ENCODE measurements around the gene CEP128.

The CEP128 gene

GRCh38 chr14:80754696-80755095 is 186.8 kb downstream of the CEP128 start:
- H3K4me3 ChIP-seq (ENCODE audit: low read depth, low read length) = no peak overlapping the region
- no peak for TF ChIP-seq CTCF (IDR thresholded peaks at IDR 0.05; ENCODE audit: control insufficient read depth, extremely low read depth, insufficient read depth)
- DNase-seq (ENCODE audit: low read depth) = no peak

GRCh38 chr14:80751285-80751684 is 190.3 kb downstream of the CEP128 start:
- no peak for DNase-seq (ENCODE audit: low read depth)
- no peak for TF ChIP-seq CTCF (IDR thresholded peaks at IDR 0.05; ENCODE audit: control insufficient read depth, extremely low read depth, insufficient read depth)
- H3K4me3 ChIP-seq (ENCODE audit: low read depth, low read length) = no peak overlapping the region

- no peak for TF ChIP-seq CTCF (IDR thresholded peaks at IDR 0.05; ENCODE audit: control insufficient read depth, extremely low read depth, insufficient read depth)
- DNase-seq (ENCODE audit: low read depth) = no peak
Measured at GRCh38 chr14:80726211-80726610, 215.3 kb downstream of the CEP128 start.

GRCh38 chr14:80718940-80719339 is 222.6 kb downstream of the CEP128 start:
- no peak for DNase-seq (ENCODE audit: low read depth)
- no peak for TF ChIP-seq CTCF (IDR thresholded peaks at IDR 0.05; ENCODE audit: control insufficient read depth, extremely low read depth, insufficient read depth)

More at GRCh38 chr14:80726211-80726610, 215.3 kb downstream of the CEP128 start:
- no peak overlapping the region for H3K4me3 ChIP-seq (ENCODE audit: low read depth, low read length)

GRCh38 chr14:80714474-80714873 is 227.1 kb downstream of the CEP128 start:
- H3K4me3 ChIP-seq (ENCODE audit: low read depth, low read length) = no peak overlapping the region
- no peak for TF ChIP-seq CTCF (IDR thresholded peaks at IDR 0.05; ENCODE audit: control insufficient read depth, extremely low read depth, insufficient read depth)
- no peak for DNase-seq (ENCODE audit: low read depth)

More at GRCh38 chr14:80718940-80719339, 222.6 kb downstream of the CEP128 start:
- H3K4me3 ChIP-seq (ENCODE audit: low read depth, low read length) = no peak overlapping the region

- no peak overlapping the region for H3K4me3 ChIP-seq (ENCODE audit: low read depth, low read length)
- no peak for DNase-seq (ENCODE audit: low read depth)
- TF ChIP-seq CTCF (IDR thresholded peaks at IDR 0.05; ENCODE audit: control insufficient read depth, extremely low read depth, insufficient read depth) = no peak
Measured at GRCh38 chr14:80713076-80713850, 228.3 kb downstream of the CEP128 start.

Data from LNCaP clone FGC (cell line).